SU-DHL-6 (cell line): Measurements from ENCODE around the gene LRRC2.
A peak's percentile ranks its signal among the peaks of the same experiment; 100 is the strongest.

Experiments used
- H2AFZ ChIP-seq: fragments of 200-600 bp; sonication (generic); 2 replicates; pipeline ENCODE4 v1.6.1; 2014; ENCODE audit warnings: low read depth, mild to moderate bottlenecking, moderate library complexity, mixed read lengths, antibody characterized with exemption, low read length; ENCODE audit not compliant: severe bottlenecking
- H3F3A ChIP-seq: fragments of 200-600 bp; shearing (Covaris generic); 2 replicates; pipeline ENCODE4 v1.6.0; 2016; ENCODE audit warnings: antibody characterized with exemption, mild to moderate bottlenecking; ENCODE audit not compliant: insufficient read depth
- H3K27ac ChIP-seq: fragments of 200-600 bp; sonication (generic); 2 replicates; pipeline ENCODE4 v1.5.1; 2016; ENCODE audit warnings: low read depth, mild to moderate bottlenecking, low read length, moderate library complexity, mixed read lengths
- H3K27me3 ChIP-seq: fragments of 200-600 bp; sonication (generic), shearing (Covaris generic); 2 replicates; pipeline ENCODE4 v1.6.0; 2014; ENCODE audit warnings: mild to moderate bottlenecking, low read length
- H3K36me3 ChIP-seq: fragments of 200-600 bp; sonication (generic); 2 replicates; pipeline ENCODE4 v1.6.1; 2014; ENCODE audit warnings: mild to moderate bottlenecking, low read length, mixed read lengths
- H3K4me2 ChIP-seq: fragments of 300-600, 200-600 bp; shearing (Covaris generic), sonication (generic); 2 replicates; pipeline ENCODE4 v1.6.0; 2014; ENCODE audit warnings: low read length, low read depth, mild to moderate bottlenecking; ENCODE audit not compliant: poor library complexity, severe bottlenecking
- H3K4me3 ChIP-seq: fragments of 200-600 bp; sonication (generic); 2 replicates; pipeline ENCODE4 v1.5.1; 2014; ENCODE audit warnings: antibody characterized with exemption, low read length, mild to moderate bottlenecking, mixed read lengths; ENCODE audit not compliant: insufficient read depth, poor library complexity, severe bottlenecking
- H3K79me2 ChIP-seq: fragments of 200-600 bp; sonication (generic); 2 replicates; pipeline ENCODE4 v1.6.1; 2014; ENCODE audit warnings: mild to moderate bottlenecking, low read length, moderate library complexity; ENCODE audit not compliant: insufficient read depth
- H3K9ac ChIP-seq: fragments of 200-600 bp; sonication (generic); 2 replicates; pipeline ENCODE4 v1.7.0; 2014; ENCODE audit warnings: mild to moderate bottlenecking, low read length
- H3K9me2 ChIP-seq: fragments of 200-600 bp; sonication (generic); replicated peaks from 2 replicates; pipeline ENCODE4 v1.6.1; 2014; ENCODE audit warnings: low read length; ENCODE audit not compliant: insufficient read depth
- H3K9me3 ChIP-seq: fragments of 200-600 bp; sonication (generic); 2 replicates; pipeline ENCODE4 v1.6.1; 2014; ENCODE audit warnings: low read length, mixed read lengths; ENCODE audit not compliant: insufficient read depth
- H4K20me1 ChIP-seq: fragments of 200-600 bp; sonication (generic); 2 replicates; pipeline ENCODE4 v1.6.1; 2014; ENCODE audit warnings: low read depth, mild to moderate bottlenecking, antibody characterized with exemption, low read length, moderate library complexity, mixed read lengths
- EZH2phosphoT487 ChIP-seq: fragments of 200-600 bp; sonication (generic), shearing (Covaris generic); conservative IDR thresholded peaks from 2 replicates; pipeline ENCODE4 v1.6.1; 2018; ENCODE audit warnings: mild to moderate bottlenecking, antibody characterized with exemption, low read length, moderate library complexity, mixed read lengths
- TF ChIP-seq, protein P1 (sequence below): fragments of 200-600 bp; sonication (generic); IDR thresholded peaks from one replicate; pipeline ENCODE4 v1.5.1; 2017; ENCODE audit warnings: antibody characterized with exemption, mild to moderate bottlenecking, low read length, moderate library complexity; ENCODE audit not compliant: insufficient read depth, poor library complexity, severe bottlenecking

Gene LRRC2

DNA sequence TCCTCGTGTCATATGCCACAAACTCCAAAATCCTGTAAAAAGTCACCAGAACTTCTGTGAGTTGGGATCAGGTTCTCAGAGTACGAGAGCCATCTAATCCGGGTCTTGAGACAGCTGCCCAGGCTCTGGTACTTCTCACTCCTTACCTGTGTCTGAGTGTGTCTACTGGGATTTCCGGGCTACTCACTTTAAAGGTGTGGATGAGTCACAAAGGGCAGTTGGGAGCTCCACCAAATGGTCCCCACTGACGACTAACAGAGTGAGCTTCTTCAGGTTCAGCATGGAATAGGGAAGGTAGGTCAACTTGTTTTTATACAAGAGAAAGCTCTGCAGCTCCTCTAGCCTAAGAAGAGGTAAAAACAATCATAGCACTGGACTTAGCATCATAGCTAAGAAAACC, 38.9 kb downstream of the LRRC2 start:
- Histone ChIP-seq H2AFZ (peak overlapping the region; percentile 5), H3K9me3 (no peaks in the 10 kb centered on the region), H4K20me1 (no peaks in the 10 kb centered on the region), H3K4me2 (no peak overlapping the region), H3K9ac (no peak overlapping the region), H3F3A (no peaks in the 10 kb centered on the region), H3K27me3 (no peaks in the 10 kb centered on the region), H3K4me3 (no peak overlapping the region), H3K36me3 (no peaks in the 10 kb centered on the region), H3K79me2 (no peaks in the 10 kb centered on the region), H3K9me2 (no peaks in the 10 kb centered on the region), H3K27ac (no peak overlapping the region)
- no peak for TF ChIP-seq EZH2phosphoT487
- TF ChIP-seq, protein P1, sequence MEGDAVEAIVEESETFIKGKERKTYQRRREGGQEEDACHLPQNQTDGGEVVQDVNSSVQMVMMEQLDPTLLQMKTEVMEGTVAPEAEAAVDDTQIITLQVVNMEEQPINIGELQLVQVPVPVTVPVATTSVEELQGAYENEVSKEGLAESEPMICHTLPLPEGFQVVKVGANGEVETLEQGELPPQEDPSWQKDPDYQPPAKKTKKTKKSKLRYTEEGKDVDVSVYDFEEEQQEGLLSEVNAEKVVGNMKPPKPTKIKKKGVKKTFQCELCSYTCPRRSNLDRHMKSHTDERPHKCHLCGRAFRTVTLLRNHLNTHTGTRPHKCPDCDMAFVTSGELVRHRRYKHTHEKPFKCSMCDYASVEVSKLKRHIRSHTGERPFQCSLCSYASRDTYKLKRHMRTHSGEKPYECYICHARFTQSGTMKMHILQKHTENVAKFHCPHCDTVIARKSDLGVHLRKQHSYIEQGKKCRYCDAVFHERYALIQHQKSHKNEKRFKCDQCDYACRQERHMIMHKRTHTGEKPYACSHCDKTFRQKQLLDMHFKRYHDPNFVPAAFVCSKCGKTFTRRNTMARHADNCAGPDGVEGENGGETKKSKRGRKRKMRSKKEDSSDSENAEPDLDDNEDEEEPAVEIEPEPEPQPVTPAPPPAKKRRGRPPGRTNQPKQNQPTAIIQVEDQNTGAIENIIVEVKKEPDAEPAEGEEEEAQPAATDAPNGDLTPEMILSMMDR, result no peak

DNA sequence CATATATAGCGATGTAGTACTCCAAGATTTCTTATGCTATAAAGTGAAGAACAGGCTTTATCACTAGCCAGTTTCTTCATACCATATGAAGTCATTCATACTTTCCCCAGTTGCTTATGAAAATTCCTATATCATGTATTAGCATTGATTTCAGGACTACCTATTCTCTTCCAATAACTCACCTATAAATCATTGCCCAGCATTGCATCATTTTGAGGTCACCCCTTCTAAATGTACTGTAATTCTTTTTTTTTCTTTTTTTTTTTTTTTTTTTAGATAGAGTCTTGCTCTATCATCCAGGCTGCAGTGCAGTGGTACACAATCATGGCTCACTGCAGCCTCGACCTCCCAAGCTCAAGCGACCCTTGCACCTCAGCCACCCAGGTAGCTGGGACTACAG, 41.3 kb downstream of the LRRC2 start:
- no peaks in the 10 kb centered on the region for H4K20me1 ChIP-seq
- no peaks in the 10 kb centered on the region for H3K9me3 ChIP-seq
- no peak overlapping the region for H2AFZ ChIP-seq
- H3K27me3 ChIP-seq, result no peaks in the 10 kb centered on the region
- no peaks in the 10 kb centered on the region for H3K36me3 ChIP-seq
- no peak overlapping the region for H3K4me3 ChIP-seq
- TF ChIP-seq, protein P1, result no peak
- no peak for TF ChIP-seq EZH2phosphoT487
- H3K9ac ChIP-seq, result no peak overlapping the region
- no peaks in the 10 kb centered on the region for H3K79me2 ChIP-seq
- no peak overlapping the region for H3K4me2 ChIP-seq
- no peaks in the 10 kb centered on the region for H3F3A ChIP-seq
- H3K9me2 ChIP-seq, result no peaks in the 10 kb centered on the region
- no peak overlapping the region for H3K27ac ChIP-seq

DNA sequence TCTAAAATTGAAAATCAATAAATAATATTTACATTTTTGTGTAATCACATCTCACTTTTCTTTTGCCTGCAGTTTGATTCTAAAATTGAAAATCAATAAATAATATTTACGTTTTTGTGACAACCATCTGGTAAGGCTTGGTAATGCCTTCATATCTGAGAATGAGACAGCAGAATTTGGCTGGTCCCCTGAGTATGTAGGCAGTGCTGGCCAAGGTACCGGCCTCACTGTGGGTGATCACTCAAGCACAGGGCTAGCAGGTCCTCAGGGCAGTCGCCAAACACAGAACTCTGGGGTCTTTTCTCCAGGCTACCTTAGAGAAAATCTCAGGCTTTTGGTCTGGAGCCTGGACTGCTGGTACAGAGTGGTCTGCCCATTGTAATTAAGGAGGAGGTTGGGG, 42.1 kb downstream of the LRRC2 start:
- Histone ChIP-seq H3K4me3 (no peak overlapping the region), H3K9me3 (no peaks in the 10 kb centered on the region), H3F3A (no peaks in the 10 kb centered on the region), H3K36me3 (no peaks in the 10 kb centered on the region), H2AFZ (no peak overlapping the region), H3K79me2 (no peaks in the 10 kb centered on the region), H3K9me2 (no peaks in the 10 kb centered on the region), H3K9ac (no peak overlapping the region), H3K4me2 (no peak overlapping the region), H4K20me1 (no peaks in the 10 kb centered on the region), H3K27me3 (no peaks in the 10 kb centered on the region), H3K27ac (no peak overlapping the region)
- no peak for TF ChIP-seq EZH2phosphoT487
- TF ChIP-seq, protein P1, result no peak
